Naive B cell (primary cell): ENCODE results near the gene GJA9. TPM values are rescaled to one million over a fixed set of nuclear protein-coding genes. Genes with fewer than 3 reads are reported as not detected.
A peak's percentile ranks its signal among the peaks of the same experiment; 100 is the strongest.
"Not testable (repeated sequence)": the region's sequence is repeated elsewhere in the genome, so short reads cannot be mapped to it uniquely, and the experiment has no call there.

Experiments used
- ATAC-seq, 2 donors: fragments of 150-1000 bp; cut with Tn5 transposase; 2 replicates each; pipeline ENCODE4 v1.10.0; 2021; ENCODE audit warnings: low read depth in 2 of 2, mild to moderate bottlenecking in 2 of 2, moderate library complexity in 2 of 2
- DNase-seq: peaks from one replicate; pipeline ENCODE4 v3.0.0; 2022
- H3K27ac Mint-ChIP-seq, 6 donors: one replicate each; pipeline ENCODE4 v1.8.0; 2020 to 2022; ENCODE audit warnings: mild to moderate bottlenecking in 6 of 6, mixed read lengths in 6 of 6, moderate library complexity in 5 of 6, inconsistent platforms in 2 of 6
- H3K27me3 Mint-ChIP-seq, 3 donors: one replicate each; pipeline ENCODE4 v1.8.0; 2021 to 2022; ENCODE audit warnings: mixed read lengths in 3 of 3, mild to moderate bottlenecking in 1 of 3
- H3K36me3 Mint-ChIP-seq, 2 donors: one replicate each; pipeline ENCODE4 v1.8.0; 2020 to 2022; ENCODE audit warnings: mixed read lengths in 2 of 2, inconsistent platforms in 1 of 2, mild to moderate bottlenecking in 1 of 2
- H3K4me1 Mint-ChIP-seq, 3 donors: one replicate each; pipeline ENCODE4 v1.8.0; 2020 to 2022; ENCODE audit warnings: mixed read lengths in 3 of 3, inconsistent platforms in 1 of 3, mild to moderate bottlenecking in 1 of 3, moderate library complexity in 1 of 3
- H3K4me3 Mint-ChIP-seq, 8 donors: one replicate each; pipeline ENCODE4 v1.8.0; 2020 to 2022; ENCODE audit warnings: mild to moderate bottlenecking in 8 of 8, mixed read lengths in 8 of 8, moderate library complexity in 8 of 8, inconsistent platforms in 2 of 8
- H3K9me3 Mint-ChIP-seq, 7 donors: one replicate each; pipeline ENCODE4 v1.8.0; 2020 to 2022; ENCODE audit warnings: mixed read lengths in 7 of 7, mild to moderate bottlenecking in 5 of 7, inconsistent platforms in 2 of 7, moderate library complexity in 1 of 7
- polyA plus RNA-seq, 6 donors: library from polyadenylated mRNA; unstranded; fragments of 300-500 nt; fragmentation: Illumina TruSeq; gene quantifications; one replicate each; pipeline ENCODE4 v1.2.3, GENCODE V29; 2021; ENCODE audit warnings: low read depth in 6 of 6

Gene GJA9
- polyA plus RNA-seq: not detected

DNA sequence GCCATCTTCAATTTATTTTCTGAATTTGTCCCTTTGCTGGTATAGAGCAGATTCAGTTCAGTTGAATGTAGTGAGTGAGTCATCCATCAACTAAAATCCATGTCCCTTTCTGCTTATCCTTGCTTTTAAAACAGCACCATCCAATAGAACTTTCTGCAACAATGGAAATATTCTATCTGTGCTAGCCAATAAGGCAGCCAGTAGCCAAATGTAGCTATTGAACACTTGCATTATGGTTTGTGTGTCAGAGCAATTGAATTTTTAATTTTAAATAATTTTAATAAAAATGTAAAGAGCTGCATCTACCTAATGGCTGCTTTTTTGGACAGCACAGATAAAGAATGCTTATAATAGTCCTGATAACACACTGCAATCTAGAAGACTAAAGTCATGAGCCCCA is at the start of gene GJA9:
Gene GJA9, minus strand, starts transcription at position 101 of the 400 bp plus-strand sequence. CDS start 5,489 bp downstream, outside the sequence.
- Mint-ChIP-seq H3K4me1 (no peaks in the 10 kb centered on the region), H3K27me3 (peaks cover 0 to 6% (median 0%) of the 10 kb centered on the region in 3 donors), H3K9me3 (no peaks in the 10 kb centered on the region), H3K27ac (no peak within 1 kb of the TSS), H3K36me3 (no peaks in the 10 kb centered on the region), H3K4me3 (no peak within 1 kb of the TSS)
- ATAC-seq: no peak
- no peak for DNase-seq

DNA sequence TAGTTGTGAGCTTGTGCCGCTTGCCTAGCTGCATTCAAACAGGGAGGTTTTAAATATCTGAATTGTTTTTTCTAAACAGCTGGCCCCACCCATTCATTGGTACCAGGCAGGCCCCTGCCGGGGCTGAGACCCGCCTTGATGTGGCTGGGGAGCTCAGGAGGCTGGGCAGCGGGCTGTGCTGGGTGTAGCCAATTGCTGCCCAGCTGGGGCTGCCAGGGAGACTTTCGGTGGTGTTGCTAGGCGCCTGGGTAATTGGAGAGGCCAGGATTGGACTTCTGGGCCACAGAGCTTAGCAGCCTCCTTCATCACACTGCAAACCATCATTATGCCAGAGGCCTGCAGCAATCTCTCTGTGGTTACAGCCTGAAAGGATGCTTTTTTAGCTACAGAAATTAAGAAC is 48.1 kb upstream of the GJA9 start:
- Mint-ChIP-seq H3K27me3 (peaks cover 0 to 8% (median 0%) of the 10 kb centered on the region in 3 donors), H3K27ac (no peak overlapping the region), H3K4me3 (no peak overlapping the region), H3K9me3 (no peaks in the 10 kb centered on the region), H3K4me1 (no peaks in the 10 kb centered on the region), H3K36me3 (no peaks in the 10 kb centered on the region)
- ATAC-seq: no peak
- no peak for DNase-seq

DNA sequence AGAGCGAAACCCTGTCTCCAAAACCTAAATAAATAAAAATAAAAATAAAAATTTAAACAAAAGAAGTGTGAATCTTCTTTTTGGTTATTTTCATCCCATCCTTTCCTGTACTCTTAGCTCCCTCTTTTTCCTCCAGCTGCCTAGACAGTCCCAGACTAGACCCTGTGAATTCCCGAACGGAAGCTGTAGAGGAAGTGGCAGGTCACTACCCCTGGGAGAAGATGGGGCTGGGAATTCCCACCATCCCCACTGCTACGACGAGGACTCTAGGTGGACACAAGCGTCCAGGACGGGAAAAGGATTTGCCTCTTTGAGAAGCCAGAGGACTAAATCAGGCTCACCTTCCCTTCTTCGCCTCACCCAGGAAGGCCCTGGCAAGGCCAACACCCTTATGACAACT is 47.7 kb upstream of the GJA9 start:
- no peak for ATAC-seq
- Mint-ChIP-seq H3K36me3 (no peaks in the 10 kb centered on the region), H3K4me1 (no peaks in the 10 kb centered on the region), H3K4me3 (no peak overlapping the region), H3K9me3 (no peaks in the 10 kb centered on the region), H3K27ac (no peak overlapping the region), H3K27me3 (peaks cover 0 to 8% (median 0%) of the 10 kb centered on the region in 3 donors)
- DNase-seq: no peak

DNA sequence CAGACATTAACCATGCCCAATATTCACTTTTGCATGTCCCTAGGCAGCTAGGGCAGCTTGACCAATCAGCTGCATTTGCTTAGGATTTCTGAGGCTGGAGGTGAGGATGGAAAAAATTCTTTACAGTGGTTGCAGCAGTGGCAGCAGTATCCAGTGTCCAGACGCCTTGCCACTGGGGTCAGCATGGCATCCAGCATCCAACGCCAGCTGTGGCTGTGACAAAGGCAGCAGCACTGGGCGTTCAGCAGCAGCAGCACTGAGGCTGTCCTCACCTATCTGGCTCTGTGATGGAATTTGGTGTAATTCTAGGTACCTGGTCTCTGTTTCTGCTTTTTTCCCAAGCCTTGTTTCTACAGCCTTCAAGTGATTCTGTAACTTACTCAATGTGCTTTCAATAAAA is 44.7 kb upstream of the GJA9 start:
- no peak for DNase-seq
- H3K36me3 Mint-ChIP-seq: no peaks in the 10 kb centered on the region
- H3K9me3 Mint-ChIP-seq: no peaks in the 10 kb centered on the region
- no peak overlapping the region for H3K4me3 Mint-ChIP-seq
- no peak overlapping the region for H3K27ac Mint-ChIP-seq
- ATAC-seq: no peak
- peaks cover 0 to 1% (median 0%) of the 10 kb centered on the region in 3 donors for H3K27me3 Mint-ChIP-seq
- no peaks in the 10 kb centered on the region for H3K4me1 Mint-ChIP-seq

DNA sequence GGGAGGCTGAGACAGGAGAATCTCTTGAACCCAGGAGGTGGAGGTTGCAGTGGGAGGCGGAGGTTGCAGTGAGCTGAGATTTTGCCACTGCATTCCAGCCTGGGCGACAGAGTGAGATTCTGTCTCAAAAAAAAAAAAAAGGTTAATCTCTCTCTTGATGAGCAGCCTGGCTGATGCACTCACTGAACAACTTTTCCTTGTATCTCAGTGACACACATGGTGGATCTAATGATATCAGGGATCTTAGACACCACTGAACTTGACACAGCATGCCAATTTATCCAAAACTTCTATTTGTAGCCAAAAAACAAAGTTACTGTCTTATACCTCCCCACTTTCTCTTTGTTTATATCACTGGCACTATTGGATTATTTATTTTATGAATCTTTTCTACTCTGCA is 44.0 kb upstream of the GJA9 start:
- Mint-ChIP-seq H3K27me3 (peaks cover 0 to 4% (median 0%) of the 10 kb centered on the region in 3 donors), H3K4me3 (no peak overlapping the region), H3K36me3 (no peaks in the 10 kb centered on the region), H3K27ac (no peak overlapping the region), H3K9me3 (no peaks in the 10 kb centered on the region), H3K4me1 (no peaks in the 10 kb centered on the region)
- ATAC-seq: no peak
- no peak for DNase-seq

DNA sequence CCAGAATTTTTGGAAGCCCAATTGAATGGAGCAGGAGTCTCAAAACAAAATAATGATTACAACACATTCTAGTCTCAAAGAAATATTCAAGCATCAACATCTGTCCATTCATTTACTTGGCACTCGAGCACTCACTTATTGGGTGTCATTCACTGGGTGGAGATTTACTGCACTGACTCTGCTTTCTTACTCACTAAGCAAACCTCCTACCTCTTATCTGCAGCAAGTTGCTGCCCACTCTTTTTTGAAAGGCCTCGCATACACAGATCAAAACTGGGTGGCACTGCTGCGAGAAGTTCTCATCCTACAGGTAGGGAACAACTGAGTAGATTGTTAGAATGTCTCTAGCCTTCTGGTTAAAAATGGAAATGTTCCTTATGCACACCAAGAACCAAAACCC is 42.2 kb upstream of the GJA9 start:
- H3K27ac Mint-ChIP-seq: no peak overlapping the region
- H3K36me3 Mint-ChIP-seq: no peaks in the 10 kb centered on the region
- ATAC-seq: no peak

DNA sequence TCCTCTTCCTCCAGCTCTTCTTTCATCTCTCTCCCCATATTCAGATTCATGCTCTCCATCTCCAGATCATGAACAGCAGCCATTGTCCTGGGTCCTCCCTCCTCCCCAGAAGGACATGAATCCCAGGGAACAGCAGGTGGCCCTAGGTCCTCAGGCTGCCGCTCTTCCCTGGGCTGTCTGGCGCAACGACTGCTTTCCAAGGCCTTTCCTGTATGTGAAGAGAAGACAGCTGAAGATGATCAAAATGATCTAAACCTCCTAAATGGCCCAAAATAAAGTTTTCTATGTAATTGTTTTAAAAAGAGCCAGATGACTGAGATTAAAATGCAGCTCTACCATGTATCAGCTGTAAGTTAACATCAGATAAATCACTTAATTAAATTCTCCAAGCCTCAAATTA is 37.7 kb upstream of the GJA9 start:
- ATAC-seq (no peak), DNase-seq (no peak)
- H3K9me3 Mint-ChIP-seq: no peaks in the 10 kb centered on the region
- no peak overlapping the region for H3K27ac Mint-ChIP-seq
- H3K4me1 Mint-ChIP-seq: no peaks in the 10 kb centered on the region
- no peaks in the 10 kb centered on the region for H3K36me3 Mint-ChIP-seq
- no peak overlapping the region for H3K4me3 Mint-ChIP-seq
- H3K27me3 Mint-ChIP-seq: peaks cover 0 to 4% (median 0%) of the 10 kb centered on the region in 3 donors

More for the DNA sequence above, 42.2 kb upstream of the GJA9 start:
- no peak for DNase-seq
- Mint-ChIP-seq H3K4me3 (no peak overlapping the region), H3K9me3 (no peaks in the 10 kb centered on the region), H3K4me1 (no peaks in the 10 kb centered on the region), H3K27me3 (peaks cover 0 to 4% (median 0%) of the 10 kb centered on the region in 3 donors)

DNA sequence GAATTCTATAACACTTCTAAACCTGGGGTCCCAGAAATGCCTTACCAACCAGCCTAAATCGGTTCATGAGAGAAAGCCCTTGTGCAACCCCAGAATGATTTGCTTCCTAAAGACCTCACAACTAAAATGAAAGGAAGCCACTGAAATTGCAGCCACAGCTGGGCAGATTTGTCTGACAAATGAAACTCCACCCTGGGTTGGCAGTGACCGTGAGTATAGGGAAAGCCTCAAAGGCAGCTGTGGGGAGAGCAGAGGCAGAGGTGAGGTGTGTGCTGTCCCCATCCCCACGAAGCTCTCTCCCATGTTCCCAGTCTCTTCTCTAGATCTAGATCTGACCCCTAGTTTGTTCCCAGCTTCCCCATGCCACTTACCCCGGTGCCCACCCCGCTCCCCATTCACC is 37.2 kb upstream of the GJA9 start:
- DNase-seq: no peak
- no peaks in the 10 kb centered on the region for H3K9me3 Mint-ChIP-seq
- H3K36me3 Mint-ChIP-seq: no peaks in the 10 kb centered on the region
- no peaks in the 10 kb centered on the region for H3K4me1 Mint-ChIP-seq
- no peak overlapping the region for H3K4me3 Mint-ChIP-seq
- peaks cover 0 to 4% (median 0%) of the 10 kb centered on the region in 3 donors for H3K27me3 Mint-ChIP-seq
- ATAC-seq: no peak
- H3K27ac Mint-ChIP-seq: peak overlapping the region in 1 of 6 donors; percentile 40

DNA sequence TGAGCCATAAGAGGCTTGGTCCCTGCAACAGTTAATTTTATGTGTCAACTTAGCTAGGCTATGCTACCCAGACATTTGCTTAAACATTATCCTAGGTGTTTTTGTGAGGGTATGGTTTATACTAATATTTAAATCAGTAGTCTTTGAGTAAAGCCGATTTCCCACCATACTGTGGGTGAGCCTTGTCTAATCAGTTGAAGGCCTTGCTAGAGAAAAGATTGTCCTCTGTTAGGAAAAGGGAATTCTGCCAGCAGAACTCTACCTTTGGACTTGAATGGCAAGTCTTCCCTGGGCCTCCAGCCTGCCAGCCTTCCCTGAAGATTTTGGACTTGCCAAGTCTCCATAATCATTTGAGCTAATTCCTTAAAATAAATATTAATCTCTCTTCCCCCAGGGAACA is 36.4 kb upstream of the GJA9 start:
- no peak for DNase-seq
- Mint-ChIP-seq H3K27me3 (peaks cover 0 to 4% (median 0%) of the 10 kb centered on the region in 3 donors), H3K4me3 (no peak overlapping the region), H3K4me1 (no peaks in the 10 kb centered on the region), H3K36me3 (no peaks in the 10 kb centered on the region), H3K9me3 (no peaks in the 10 kb centered on the region), H3K27ac (no peak overlapping the region)
- ATAC-seq: no peak

DNA sequence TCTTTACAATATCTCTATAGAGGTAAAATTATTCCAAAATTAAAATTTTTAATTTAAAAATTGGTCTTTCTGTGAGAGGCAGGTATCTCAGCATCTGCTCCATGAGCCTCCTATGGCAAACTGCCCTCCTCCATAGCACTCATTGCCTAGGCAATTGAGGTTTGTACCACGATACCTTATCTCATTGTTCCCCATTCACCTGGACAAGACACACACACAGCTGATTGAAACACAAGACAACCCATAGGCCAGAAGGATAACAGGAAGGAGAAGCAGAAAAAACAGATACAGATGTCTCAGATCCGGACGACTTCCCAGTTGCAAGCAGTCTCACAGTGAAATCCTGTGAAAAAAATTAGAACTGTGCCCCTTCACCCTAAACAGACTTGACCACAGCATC is 36.0 kb upstream of the GJA9 start:
- DNase-seq: no peak

DNA sequence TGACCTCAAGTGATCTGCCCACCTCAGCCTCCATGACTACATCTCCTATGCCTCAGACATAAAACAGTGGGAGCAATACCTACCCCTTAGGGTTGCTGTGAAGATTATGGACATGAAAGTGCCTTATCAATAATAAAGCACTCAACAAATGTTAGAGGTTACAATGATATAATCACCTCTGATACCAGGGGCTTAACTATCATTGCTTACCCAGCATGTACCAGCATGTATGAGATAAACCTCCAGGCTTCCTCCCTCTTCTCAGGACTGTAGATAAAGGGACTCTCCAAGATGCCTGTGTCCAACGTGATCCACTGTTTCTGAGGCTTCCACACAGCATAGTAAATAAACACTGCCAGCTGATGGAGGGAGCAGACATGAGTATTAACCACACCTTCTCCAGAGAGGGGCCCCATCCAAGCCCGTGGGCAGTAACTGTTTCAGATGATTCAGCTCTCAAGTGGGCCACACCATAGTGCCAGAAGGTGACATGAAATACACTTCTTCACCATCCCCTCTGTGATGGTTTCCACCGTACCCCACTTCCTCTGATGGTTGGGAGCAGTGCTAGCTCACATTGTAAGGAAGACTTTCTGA is 34.1 kb upstream of the GJA9 start:
- H3K4me1 Mint-ChIP-seq: no peaks in the 10 kb centered on the region
- H3K27me3 Mint-ChIP-seq: no peaks in the 10 kb centered on the region
- H3K9me3 Mint-ChIP-seq: no peaks in the 10 kb centered on the region
- DNase-seq (no peak), ATAC-seq (no peak)
- no peaks in the 10 kb centered on the region for H3K36me3 Mint-ChIP-seq
- no peak overlapping the region for H3K27ac Mint-ChIP-seq
- H3K4me3 Mint-ChIP-seq: no peak overlapping the region

More for the DNA sequence above, 36.0 kb upstream of the GJA9 start:
- no peak overlapping the region for H3K27ac Mint-ChIP-seq
- no peak for ATAC-seq
- H3K4me3 Mint-ChIP-seq: no peak overlapping the region
- no peaks in the 10 kb centered on the region for H3K36me3 Mint-ChIP-seq
- H3K9me3 Mint-ChIP-seq: no peaks in the 10 kb centered on the region
- no peaks in the 10 kb centered on the region for H3K4me1 Mint-ChIP-seq
- peaks cover 0 to 4% (median 0%) of the 10 kb centered on the region in 3 donors for H3K27me3 Mint-ChIP-seq

DNA sequence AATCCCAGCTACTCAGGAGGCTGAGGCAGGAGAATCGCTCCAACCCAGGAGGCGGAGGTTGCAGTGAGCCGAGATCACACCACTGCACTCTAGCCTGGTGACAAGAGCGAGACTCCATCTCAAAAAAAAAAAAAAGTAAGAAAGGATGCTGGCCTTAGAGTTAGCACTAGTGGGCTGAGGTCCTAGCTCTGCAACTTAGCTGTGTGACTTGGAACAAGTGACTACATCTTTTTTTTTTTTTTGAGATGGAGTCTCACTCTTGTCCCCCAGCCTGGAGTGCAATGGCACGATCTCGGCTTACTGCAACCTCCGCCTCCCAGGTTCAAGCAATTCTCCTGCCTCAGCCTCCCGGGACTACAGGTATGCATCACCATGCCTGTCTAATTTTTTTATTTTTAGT is 33.5 kb upstream of the GJA9 start:
- not testable (repeated sequence) for H3K36me3 Mint-ChIP-seq, H3K27ac Mint-ChIP-seq, H3K4me3 Mint-ChIP-seq, DNase-seq, H3K9me3 Mint-ChIP-seq, H3K27me3 Mint-ChIP-seq, ATAC-seq, H3K4me1 Mint-ChIP-seq

DNA sequence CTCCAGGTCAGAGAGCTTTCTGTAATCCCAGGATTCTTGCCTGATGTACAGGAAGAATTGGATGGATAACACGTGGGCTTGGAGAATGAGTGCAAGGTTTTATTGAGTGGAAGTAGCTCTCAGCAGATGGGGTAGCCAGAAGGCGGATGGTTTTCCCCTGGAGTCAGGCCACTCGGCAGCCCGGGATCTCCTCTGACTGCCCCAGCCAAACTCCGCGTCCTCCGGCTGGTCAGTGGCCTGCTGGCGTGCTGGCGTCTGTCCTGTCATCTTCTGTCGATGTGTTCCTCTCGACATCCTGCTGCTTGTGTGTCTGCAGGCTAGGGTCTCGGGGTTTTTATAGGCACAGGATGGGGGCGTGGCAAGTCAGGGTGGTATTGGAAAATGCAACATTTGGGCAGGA is 27.4 kb upstream of the GJA9 start:
- Mint-ChIP-seq H3K4me3 (no peak overlapping the region), H3K27ac (no peak overlapping the region), H3K36me3 (no peaks in the 10 kb centered on the region), H3K27me3 (no peaks in the 10 kb centered on the region), H3K4me1 (no peaks in the 10 kb centered on the region), H3K9me3 (peaks cover 0 to 13% (median 5%) of the 10 kb centered on the region in 7 donors)
- ATAC-seq (no peak), DNase-seq (no peak)

DNA sequence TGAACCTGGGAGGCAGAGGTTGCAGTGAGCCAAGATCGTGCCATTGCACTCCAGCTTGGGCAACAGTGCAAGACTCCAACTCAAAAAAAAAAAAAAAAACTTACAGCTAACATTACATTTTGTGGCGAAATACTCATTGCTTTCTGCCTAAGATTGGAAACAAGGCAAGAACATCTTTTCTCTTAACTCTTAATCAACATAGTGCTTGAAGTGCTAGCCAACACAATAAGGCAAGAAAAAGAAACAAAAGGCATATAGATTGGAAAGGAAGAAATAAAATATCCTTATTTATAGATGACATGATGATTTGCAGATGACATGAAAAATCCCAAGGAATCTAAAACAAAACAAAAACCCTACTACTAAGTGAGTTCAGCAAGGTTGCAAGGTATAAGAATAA is 24.6 kb upstream of the GJA9 start:
- Mint-ChIP-seq H3K27me3 (no peaks in the 10 kb centered on the region), H3K27ac (no peak overlapping the region), H3K4me1 (no peaks in the 10 kb centered on the region), H3K9me3 (peaks cover 0 to 17% (median 5%) of the 10 kb centered on the region in 7 donors), H3K36me3 (no peaks in the 10 kb centered on the region), H3K4me3 (no peak overlapping the region)
- DNase-seq (no peak), ATAC-seq (no peak)

DNA sequence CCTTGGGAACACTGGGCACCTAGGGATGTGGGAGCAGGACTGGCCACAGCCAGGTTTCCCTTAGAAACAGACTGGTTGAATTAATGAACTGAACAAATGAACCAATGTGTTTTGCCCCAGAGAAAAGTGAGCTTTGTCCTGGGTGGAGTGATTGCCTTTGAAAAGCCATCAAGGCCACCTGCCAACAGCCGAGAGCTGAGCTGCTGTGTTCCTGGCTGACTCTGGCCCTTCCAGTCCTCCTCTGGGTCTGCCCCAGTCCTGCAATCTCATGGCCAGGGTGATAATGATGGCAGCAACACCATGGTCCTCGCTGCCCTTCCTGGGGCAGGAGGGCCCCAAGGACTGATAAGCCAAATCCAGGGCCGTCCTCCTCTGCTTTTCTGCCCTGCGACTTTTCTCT is 18.2 kb upstream of the GJA9 start:
- H3K27me3 Mint-ChIP-seq: no peaks in the 10 kb centered on the region
- ATAC-seq: no peak

More for the DNA sequence above, 18.2 kb upstream of the GJA9 start:
- Mint-ChIP-seq H3K4me3 (no peak overlapping the region), H3K4me1 (no peaks in the 10 kb centered on the region), H3K36me3 (no peaks in the 10 kb centered on the region), H3K9me3 (peaks cover 0 to 4% (median 0%) of the 10 kb centered on the region in 7 donors), H3K27ac (no peak overlapping the region)
- DNase-seq: no peak
